ENCODE data around the gene DIO3. TPM values are rescaled to one million over a fixed set of nuclear protein-coding genes. Genes with fewer than 3 reads are reported as not detected.

The DIO3 gene
- total RNA-seq, 1 experiment from 2014 or later = not detected

DNA sequence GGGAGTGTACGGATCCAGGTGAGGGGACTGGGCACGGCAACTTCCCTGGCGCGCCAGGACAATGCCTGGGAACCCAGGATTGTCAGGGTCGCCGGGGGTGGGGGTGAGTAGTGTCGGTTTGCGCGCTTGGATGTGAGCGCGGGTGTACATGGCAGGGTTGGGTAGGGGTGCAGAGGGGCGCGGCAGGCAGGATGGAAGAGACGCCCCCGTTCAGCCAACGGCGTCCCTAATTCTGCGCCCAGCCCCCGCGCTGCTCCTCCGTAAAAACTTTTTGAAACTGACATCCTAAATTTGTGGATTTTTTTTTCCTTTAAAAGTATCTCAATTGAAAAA, 3.1 kb downstream of the DIO3 start:
- no peak overlapping the region for H2BK20ac ChIP-seq (ENCODE audit: low read depth, low read length, poor library complexity, severe bottlenecking)
- Mint-ChIP-seq H3K36me3 (ENCODE audit: insufficient read depth in 1 of 3, low read depth in 3 of 3) (peaks cover 4 to 9% (median 5%) of the 10 kb centered on the region in 3 experiments; a peak in 6 of 7 replicates), H3K4me1 (peaks cover 15 to 30% of the 10 kb centered on the region in 2 experiments), H3K27ac (no peak overlapping the region), H3K27me3 (ENCODE audit: low read depth) (peaks cover 91% of the 10 kb centered on the region), H3K4me3 (peak overlapping the region; percentile 52 to 73), H3K9me3 (peaks cover 19% of the 10 kb centered on the region in 2 experiments)
- H3K14ac ChIP-seq (ENCODE audit: insufficient read depth, low read length) = no peak overlapping the region
- no peak overlapping the region for H3K4ac ChIP-seq (ENCODE audit: low read depth, low read length)
- H2BK12ac ChIP-seq (ENCODE audit: insufficient read length, low read depth, low read length) = no peak overlapping the region
- no peaks in the 10 kb centered on the region for H3K79me2 ChIP-seq (ENCODE audit: insufficient read depth, low read length)
- no CpG with 5 or more reads among the region's 21 CpGs for WGBS (ENCODE audit: extremely low coverage, insufficient read length, low lambda C conversion rate)
- TF ChIP-seq, protein P1, sequence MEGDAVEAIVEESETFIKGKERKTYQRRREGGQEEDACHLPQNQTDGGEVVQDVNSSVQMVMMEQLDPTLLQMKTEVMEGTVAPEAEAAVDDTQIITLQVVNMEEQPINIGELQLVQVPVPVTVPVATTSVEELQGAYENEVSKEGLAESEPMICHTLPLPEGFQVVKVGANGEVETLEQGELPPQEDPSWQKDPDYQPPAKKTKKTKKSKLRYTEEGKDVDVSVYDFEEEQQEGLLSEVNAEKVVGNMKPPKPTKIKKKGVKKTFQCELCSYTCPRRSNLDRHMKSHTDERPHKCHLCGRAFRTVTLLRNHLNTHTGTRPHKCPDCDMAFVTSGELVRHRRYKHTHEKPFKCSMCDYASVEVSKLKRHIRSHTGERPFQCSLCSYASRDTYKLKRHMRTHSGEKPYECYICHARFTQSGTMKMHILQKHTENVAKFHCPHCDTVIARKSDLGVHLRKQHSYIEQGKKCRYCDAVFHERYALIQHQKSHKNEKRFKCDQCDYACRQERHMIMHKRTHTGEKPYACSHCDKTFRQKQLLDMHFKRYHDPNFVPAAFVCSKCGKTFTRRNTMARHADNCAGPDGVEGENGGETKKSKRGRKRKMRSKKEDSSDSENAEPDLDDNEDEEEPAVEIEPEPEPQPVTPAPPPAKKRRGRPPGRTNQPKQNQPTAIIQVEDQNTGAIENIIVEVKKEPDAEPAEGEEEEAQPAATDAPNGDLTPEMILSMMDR (conservative IDR thresholded peaks at IDR 0.05) = no peak
- H3K23me2 ChIP-seq (ENCODE audit: insufficient read length, low read depth, low read length, poor library complexity, severe bottlenecking) = peaks cover 11% of the 10 kb centered on the region
- H2AK5ac ChIP-seq (ENCODE audit: insufficient read length, low read length) = no peak overlapping the region
- peaks cover 76% of the 10 kb centered on the region for H3K27me3 ChIP-seq (ENCODE audit: insufficient read depth, low read length)
- H3K9me3 ChIP-seq (ENCODE audit: control insufficient read depth, low read depth, low read length) = peaks cover 10% of the 10 kb centered on the region
- H3K56ac ChIP-seq (ENCODE audit: insufficient read length, low read depth, low read length) = no peak overlapping the region
- H2BK15ac ChIP-seq (ENCODE audit: low read depth, low read length) = no peak overlapping the region
- H3T11ph ChIP-seq (ENCODE audit: low read length) = no peak overlapping the region
- no peaks in the 10 kb centered on the region for H3K79me1 ChIP-seq (ENCODE audit: insufficient read depth, low read depth, low read length, poor library complexity, severe bottlenecking)
- H3K4me2 ChIP-seq (ENCODE audit: insufficient read depth, insufficient read length, low read length) = peak overlapping the region; percentile 77
- H4K20me1 ChIP-seq (ENCODE audit: control insufficient read depth, insufficient read depth, insufficient read length) = peaks cover 2% of the 10 kb centered on the region
- no peak overlapping the region for H3K9ac ChIP-seq (ENCODE audit: extremely low read depth, insufficient read length, low read length)
- no peak overlapping the region for H2BK5ac ChIP-seq (ENCODE audit: insufficient read length, low read length)
- H4K91ac ChIP-seq (ENCODE audit: insufficient read length, low read depth, low read length) = no peak overlapping the region
- no peak overlapping the region for H3K18ac ChIP-seq (ENCODE audit: insufficient read length, low read depth, low read length)
- no peaks in the 10 kb centered on the region for H3K4me1 ChIP-seq (ENCODE audit: insufficient read depth, low read length)
- DNase-seq = no peak
- H2BK120ac ChIP-seq (ENCODE audit: low read depth, low read length, poor library complexity, severe bottlenecking) = no peak overlapping the region
- H3K23ac ChIP-seq (ENCODE audit: insufficient read length, low read depth, low read length) = no peak overlapping the region
- no peak overlapping the region for H2AFZ ChIP-seq (ENCODE audit: low read length)
- no peak overlapping the region for H4K5ac ChIP-seq (ENCODE audit: insufficient read length, low read depth, low read length)
- no peak overlapping the region for H3K27ac ChIP-seq (ENCODE audit: insufficient read length, low read depth, low read length)
- H4K8ac ChIP-seq (replicated peaks; ENCODE audit: insufficient read length, low read depth, low read length) = no peak overlapping the region

Data from H9 (cell line).